GM23338 (cell line): ENCODE measurements around the gene OAT. TPM values are rescaled to one million over a fixed set of nuclear protein-coding genes. Genes with fewer than 3 reads are reported as not detected.
A peak's percentile ranks its signal among the peaks of the same experiment; 100 is the strongest.

ENCODE experiments used
- ATAC-seq: fragments of 200-7000 bp; cut with Tn5 transposase; 3 replicates; pipeline ENCODE4 v1.9.1; 2020
- DNase-seq: peaks from one replicate; pipeline ENCODE4 v3.0.0-alpha.2; 2015; ENCODE audit warnings: low spot score
- H2AFZ ChIP-seq: fragments of 200-600 bp; sonication (generic); 2 replicates; pipeline ENCODE4 v1.8.0; 2016; ENCODE audit warnings: antibody characterized with exemption, mild to moderate bottlenecking, moderate library complexity
- H3F3A ChIP-seq: fragments of 200-600 bp; sonication (generic); replicated peaks from 2 replicates; pipeline ENCODE4 v1.8.0; 2017; ENCODE audit warnings: antibody characterized with exemption, mixed run types, low read depth
- H3K27ac ChIP-seq: fragments of 200-600 bp; sonication (generic); 2 replicates; pipeline ENCODE4 v1.6.1; 2016; ENCODE audit warnings: low read depth
- H3K27me3 ChIP-seq: fragments of 200-600 bp; sonication (generic); 2 replicates; pipeline ENCODE4 v1.8.0; 2016; ENCODE audit warnings: mild to moderate bottlenecking, mixed run types, moderate library complexity; ENCODE audit not compliant: insufficient read depth
- H3K36me3 ChIP-seq: fragments of 200-600 bp; sonication (generic); 2 replicates; pipeline ENCODE4 v1.8.0; 2016; ENCODE audit warnings: mild to moderate bottlenecking; ENCODE audit not compliant: insufficient read depth
- H3K4me1 ChIP-seq: fragments of 200-600 bp; sonication (generic); 2 replicates; pipeline ENCODE4 v1.8.0; 2016; ENCODE audit warnings: mild to moderate bottlenecking, moderate library complexity; ENCODE audit not compliant: insufficient read depth
- H3K4me2 ChIP-seq: fragments of 200-600 bp; sonication (generic); 2 replicates; pipeline ENCODE4 v1.7.1; 2017; ENCODE audit warnings: mixed run types
- H3K4me3 ChIP-seq: fragments of 200-600 bp; sonication (generic); 2 replicates; pipeline ENCODE4 v1.6.1; 2016; ENCODE audit warnings: mixed run types
- H3K79me2 ChIP-seq: fragments of 200-600 bp; sonication (generic); replicated peaks from 2 replicates; pipeline ENCODE4 v1.8.0; 2017; ENCODE audit warnings: mild to moderate bottlenecking; ENCODE audit not compliant: insufficient read depth
- H3K9me2 ChIP-seq: fragments of 200-600 bp; sonication (generic); 2 replicates; pipeline ENCODE4 v1.8.0; 2017; ENCODE audit not compliant: insufficient read depth
- H4K20me1 ChIP-seq: fragments of 200-600 bp; sonication (generic); replicated peaks from 2 replicates; pipeline ENCODE4 v1.8.0; 2017; ENCODE audit warnings: mild to moderate bottlenecking; ENCODE audit not compliant: insufficient read depth
- H3K27ac Mint-ChIP-seq: 2 replicates; pipeline ENCODE4 v1.8.0; 2020; ENCODE audit warnings: inconsistent platforms, mild to moderate bottlenecking, moderate library complexity, mixed read lengths
- H3K27me3 Mint-ChIP-seq: 3 replicates; pipeline ENCODE4 v1.8.0; 2022; ENCODE audit warnings: low read depth, mild to moderate bottlenecking, moderate library complexity, mixed read lengths, inconsistent platforms; ENCODE audit not compliant: insufficient read depth, poor library complexity
- H3K36me3 Mint-ChIP-seq: 3 replicates; pipeline ENCODE4 v1.8.0; 2021; ENCODE audit warnings: low read depth, mild to moderate bottlenecking, inconsistent platforms, moderate library complexity, mixed read lengths
- H3K4me1 Mint-ChIP-seq: 3 replicates; pipeline ENCODE4 v1.8.0; 2020; ENCODE audit warnings: mild to moderate bottlenecking, inconsistent platforms, mixed read lengths
- H3K4me3 Mint-ChIP-seq: 3 replicates; pipeline ENCODE4 v1.8.0; 2021; ENCODE audit warnings: moderate library complexity, mild to moderate bottlenecking, inconsistent platforms, mixed read lengths
- H3K9me3 Mint-ChIP-seq: 3 replicates; pipeline ENCODE4 v1.8.0; 2020; ENCODE audit warnings: moderate library complexity, mild to moderate bottlenecking, inconsistent platforms, mixed read lengths
- CREB1 ChIP-seq: fragments of 250-450 bp; sonication (Bioruptor Pico); IDR thresholded peaks from 2 replicates; pipeline ENCODE4 v1.5.0; 2020; ENCODE audit warnings: low read depth, mild to moderate bottlenecking, moderate library complexity
- EZH2phosphoT487 ChIP-seq: fragments of 200-600 bp; sonication (generic); IDR thresholded peaks from one replicate; pipeline ENCODE4 v1.8.1; 2018; ENCODE audit warnings: antibody characterized with exemption; ENCODE audit not compliant: unreplicated experiment
- JUNB ChIP-seq: IDR thresholded peaks from one replicate; pipeline ENCODE4 v1.6.1; 2016; ENCODE audit warnings: antibody characterized with exemption; ENCODE audit not compliant: unreplicated experiment
- NANOG ChIP-seq: IDR thresholded peaks from 2 replicates; pipeline ENCODE4 v1.6.1; 2016; ENCODE audit warnings: antibody characterized with exemption, borderline replicate concordance
- POLR2AphosphoS5 ChIP-seq: IDR thresholded peaks from 2 replicates; pipeline ENCODE4 v1.6.1; 2016; ENCODE audit warnings: antibody characterized with exemption, low read depth
- STAT1 ChIP-seq: IDR thresholded peaks from one replicate; pipeline ENCODE4 v1.6.1; 2016; ENCODE audit warnings: antibody characterized with exemption; ENCODE audit not compliant: unreplicated experiment
- ZNF331 ChIP-seq: fragments of 250-450 bp; sonication (Bioruptor Pico); IDR thresholded peaks from 2 replicates; pipeline ENCODE4 v1.5.0; 2020; ENCODE audit warnings: low read depth, mild to moderate bottlenecking, moderate library complexity
- polyA plus RNA-seq: library from polyadenylated mRNA; unstranded; fragments of >200 nt; fragmentation: Nextera tagmentation; extraction: Ambion mirVana; gene quantifications from 2 replicates; pipeline ENCODE4 v1.2.1, GENCODE V29; 2016
- total RNA-seq: library from RNA; depleted of rRNA; stranded (reverse); fragments of >200 nt; shearing (Covaris generic); gene quantifications from 2 replicates; pipeline ENCODE4 v1.2.3, GENCODE V29; 2014
- TF ChIP-seq, protein P1 (sequence below): IDR thresholded peaks from 2 replicates; pipeline ENCODE4 v1.6.1; 2016; ENCODE audit warnings: antibody characterized with exemption
- TF ChIP-seq, protein P2 (sequence below): IDR thresholded peaks from one replicate; pipeline ENCODE4 v1.6.1; 2018; ENCODE audit warnings: antibody characterized with exemption; ENCODE audit not compliant: unreplicated experiment
- TF ChIP-seq, protein P3 (sequence below), 2 experiments: fragments of 200-600 bp in 1 of 2; sonication (generic) in 1 of 2; conservative IDR thresholded peaks; 2 replicates each; pipeline versions ENCODE4 v1.5.1 to v1.6.1; 2016 to 2017; ENCODE audit warnings: antibody characterized with exemption in 2 of 2, low read depth in 2 of 2, mild to moderate bottlenecking in 2 of 2, moderate library complexity in 1 of 2

The OAT gene
- total and polyA plus RNA-seq, 2 experiments from 2014 or later = 131 to 139 TPM

GRCh38 chr10:124408357-124408756 lies 10.4 kb downstream of the OAT start:
- Histone ChIP-seq H3F3A (0 out of 2 replicates have a peak, but pooled peaks cover 5% of the 10 kb centered on the region), H3K27ac (no peak overlapping the region), H3K4me2 (no peak overlapping the region), H3K4me1 (no peaks in the 10 kb centered on the region; the same call in 1 of the 2 replicates), H4K20me1 (no peaks in the 10 kb centered on the region; the same call in none of the 2 replicates), H3K9me2 (no peaks in the 10 kb centered on the region), H2AFZ (no peak overlapping the region), H3K36me3 (peaks cover 18% of the 10 kb centered on the region; the same call in 1 of the 2 replicates), H3K4me3 (no peak overlapping the region), H3K27me3 (no peaks in the 10 kb centered on the region), H3K79me2 (peaks cover 25% of the 10 kb centered on the region)
- Mint-ChIP-seq H3K4me3 (no peak overlapping the region), H3K27ac (no peak overlapping the region), H3K9me3 (no peaks in the 10 kb centered on the region; the same call in 2 of the 3 replicates), H3K36me3 (peaks cover 46% of the 10 kb centered on the region), H3K4me1 (peaks cover 4% of the 10 kb centered on the region; the same call in 2 of the 3 replicates), H3K27me3 (no peaks in the 10 kb centered on the region)
- DNase-seq (no peak), ATAC-seq (no peak)
- TF ChIP-seq, protein P1, sequence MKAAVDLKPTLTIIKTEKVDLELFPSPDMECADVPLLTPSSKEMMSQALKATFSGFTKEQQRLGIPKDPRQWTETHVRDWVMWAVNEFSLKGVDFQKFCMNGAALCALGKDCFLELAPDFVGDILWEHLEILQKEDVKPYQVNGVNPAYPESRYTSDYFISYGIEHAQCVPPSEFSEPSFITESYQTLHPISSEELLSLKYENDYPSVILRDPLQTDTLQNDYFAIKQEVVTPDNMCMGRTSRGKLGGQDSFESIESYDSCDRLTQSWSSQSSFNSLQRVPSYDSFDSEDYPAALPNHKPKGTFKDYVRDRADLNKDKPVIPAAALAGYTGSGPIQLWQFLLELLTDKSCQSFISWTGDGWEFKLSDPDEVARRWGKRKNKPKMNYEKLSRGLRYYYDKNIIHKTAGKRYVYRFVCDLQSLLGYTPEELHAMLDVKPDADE = no peak
- TF ChIP-seq CREB1 = no peak

DNA sequence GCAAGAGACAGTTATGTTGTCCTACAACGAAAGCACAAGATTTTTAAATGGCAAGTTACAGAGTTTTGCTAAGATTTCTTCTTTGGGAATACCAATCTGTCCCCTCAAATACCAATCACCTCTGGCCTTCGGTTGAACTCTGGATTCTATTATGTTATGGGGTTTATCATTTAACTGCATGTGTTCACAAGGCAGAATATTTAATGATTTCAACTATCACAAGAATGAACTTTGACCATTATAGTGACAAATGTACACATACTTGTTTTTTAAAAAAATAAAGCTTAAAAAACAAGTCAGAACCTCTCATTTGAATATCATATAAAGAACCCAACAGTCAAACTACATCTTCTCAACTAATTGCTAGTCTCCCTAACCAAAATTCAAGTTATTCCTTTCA lies 11.3 kb downstream of the OAT start:
- Histone ChIP-seq H3K9me2 (no peaks in the 10 kb centered on the region), H3K4me1 (no peaks in the 10 kb centered on the region; the same call in 1 of the 2 replicates), H2AFZ (no peak overlapping the region), H3K36me3 (peaks cover 25% of the 10 kb centered on the region; the same call in 1 of the 2 replicates), H3K27ac (peak overlapping the region; percentile 30; the same call in 1 of the 2 replicates), H3K27me3 (no peaks in the 10 kb centered on the region), H4K20me1 (no peaks in the 10 kb centered on the region; the same call in none of the 2 replicates), H3K4me3 (no peak overlapping the region), H3K4me2 (no peak overlapping the region), H3F3A (0 out of 2 replicates have a peak, but pooled peaks cover 5% of the 10 kb centered on the region), H3K79me2 (peaks cover 16% of the 10 kb centered on the region)
- ATAC-seq = no peak
- Mint-ChIP-seq H3K4me3 (no peak overlapping the region), H3K9me3 (no peaks in the 10 kb centered on the region; the same call in 2 of the 3 replicates), H3K27ac (no peak overlapping the region), H3K4me1 (peaks cover 6% of the 10 kb centered on the region; the same call in 2 of the 3 replicates), H3K27me3 (no peaks in the 10 kb centered on the region), H3K36me3 (peaks cover 55% of the 10 kb centered on the region)
- no peak for DNase-seq
- TF ChIP-seq JUNB (no peak), NANOG (no peak), POLR2AphosphoS5 (no peak), EZH2phosphoT487 (no peak), ZNF331 (CRISPR knock-in tag) (no peak), CREB1 (no peak), STAT1 (no peak)
- TF ChIP-seq, protein P2, sequence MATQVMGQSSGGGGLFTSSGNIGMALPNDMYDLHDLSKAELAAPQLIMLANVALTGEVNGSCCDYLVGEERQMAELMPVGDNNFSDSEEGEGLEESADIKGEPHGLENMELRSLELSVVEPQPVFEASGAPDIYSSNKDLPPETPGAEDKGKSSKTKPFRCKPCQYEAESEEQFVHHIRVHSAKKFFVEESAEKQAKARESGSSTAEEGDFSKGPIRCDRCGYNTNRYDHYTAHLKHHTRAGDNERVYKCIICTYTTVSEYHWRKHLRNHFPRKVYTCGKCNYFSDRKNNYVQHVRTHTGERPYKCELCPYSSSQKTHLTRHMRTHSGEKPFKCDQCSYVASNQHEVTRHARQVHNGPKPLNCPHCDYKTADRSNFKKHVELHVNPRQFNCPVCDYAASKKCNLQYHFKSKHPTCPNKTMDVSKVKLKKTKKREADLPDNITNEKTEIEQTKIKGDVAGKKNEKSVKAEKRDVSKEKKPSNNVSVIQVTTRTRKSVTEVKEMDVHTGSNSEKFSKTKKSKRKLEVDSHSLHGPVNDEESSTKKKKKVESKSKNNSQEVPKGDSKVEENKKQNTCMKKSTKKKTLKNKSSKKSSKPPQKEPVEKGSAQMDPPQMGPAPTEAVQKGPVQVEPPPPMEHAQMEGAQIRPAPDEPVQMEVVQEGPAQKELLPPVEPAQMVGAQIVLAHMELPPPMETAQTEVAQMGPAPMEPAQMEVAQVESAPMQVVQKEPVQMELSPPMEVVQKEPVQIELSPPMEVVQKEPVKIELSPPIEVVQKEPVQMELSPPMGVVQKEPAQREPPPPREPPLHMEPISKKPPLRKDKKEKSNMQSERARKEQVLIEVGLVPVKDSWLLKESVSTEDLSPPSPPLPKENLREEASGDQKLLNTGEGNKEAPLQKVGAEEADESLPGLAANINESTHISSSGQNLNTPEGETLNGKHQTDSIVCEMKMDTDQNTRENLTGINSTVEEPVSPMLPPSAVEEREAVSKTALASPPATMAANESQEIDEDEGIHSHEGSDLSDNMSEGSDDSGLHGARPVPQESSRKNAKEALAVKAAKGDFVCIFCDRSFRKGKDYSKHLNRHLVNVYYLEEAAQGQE = no peak
- TF ChIP-seq, protein P3, sequence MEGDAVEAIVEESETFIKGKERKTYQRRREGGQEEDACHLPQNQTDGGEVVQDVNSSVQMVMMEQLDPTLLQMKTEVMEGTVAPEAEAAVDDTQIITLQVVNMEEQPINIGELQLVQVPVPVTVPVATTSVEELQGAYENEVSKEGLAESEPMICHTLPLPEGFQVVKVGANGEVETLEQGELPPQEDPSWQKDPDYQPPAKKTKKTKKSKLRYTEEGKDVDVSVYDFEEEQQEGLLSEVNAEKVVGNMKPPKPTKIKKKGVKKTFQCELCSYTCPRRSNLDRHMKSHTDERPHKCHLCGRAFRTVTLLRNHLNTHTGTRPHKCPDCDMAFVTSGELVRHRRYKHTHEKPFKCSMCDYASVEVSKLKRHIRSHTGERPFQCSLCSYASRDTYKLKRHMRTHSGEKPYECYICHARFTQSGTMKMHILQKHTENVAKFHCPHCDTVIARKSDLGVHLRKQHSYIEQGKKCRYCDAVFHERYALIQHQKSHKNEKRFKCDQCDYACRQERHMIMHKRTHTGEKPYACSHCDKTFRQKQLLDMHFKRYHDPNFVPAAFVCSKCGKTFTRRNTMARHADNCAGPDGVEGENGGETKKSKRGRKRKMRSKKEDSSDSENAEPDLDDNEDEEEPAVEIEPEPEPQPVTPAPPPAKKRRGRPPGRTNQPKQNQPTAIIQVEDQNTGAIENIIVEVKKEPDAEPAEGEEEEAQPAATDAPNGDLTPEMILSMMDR (conservative IDR thresholded peaks at IDR 0.05; ENCODE audit: low read depth in 2 of 2) = no peak
- TF ChIP-seq, protein P1 = no peak
